ENCODE measurements around the gene HIC1.
"Not testable (repeated sequence)": the region's sequence is repeated elsewhere in the genome, so short reads cannot be mapped to it uniquely, and the experiment has no call there.

The HIC1 gene

GRCh38 chr17:2054512-2055291, at the start of gene HIC1:
TSS of gene HIC1 (plus strand) at chr17:2055103. CDS start at chr17:2056691, 1,588 bp downstream.
- DNase-seq (ENCODE audit: low read depth in 3 of 3) = peak; percentile 57 to 71 (median 71)

- DNase-seq (ENCODE audit: low read depth in 3 of 3) = no peak
Observed at GRCh38 chr17:2008332-2009126, 46.4 kb upstream of the HIC1 start.

GRCh38 chr17:2009737-2010136, 45.2 kb upstream of the HIC1 start:
- DNase-seq (ENCODE audit: low read depth in 3 of 3) = no peak

- DNase-seq (ENCODE audit: low read depth in 3 of 3) = no peak
Observed at GRCh38 chr17:2011411-2012371, 43.2 kb upstream of the HIC1 start.

GRCh38 chr17:2012499-2012898, 42.4 kb upstream of the HIC1 start:
- DNase-seq (ENCODE audit: low read depth in 3 of 3) = no peak

- not testable (repeated sequence) for DNase-seq (ENCODE audit: low read depth in 3 of 3)
Observed at GRCh38 chr17:2013220-2013993, 41.5 kb upstream of the HIC1 start.

GRCh38 chr17:2013994-2014317, 40.9 kb upstream of the HIC1 start:
- DNase-seq (ENCODE audit: low read depth in 3 of 3) = no peak

- DNase-seq (ENCODE audit: low read depth in 3 of 3) = no peak
Observed at GRCh38 chr17:2015314-2015713, 39.6 kb upstream of the HIC1 start.

GRCh38 chr17:2016494-2016893, 38.4 kb upstream of the HIC1 start:
- no peak for DNase-seq (ENCODE audit: low read depth in 3 of 3)

- no peak for DNase-seq (ENCODE audit: low read depth in 3 of 3)
Observed at GRCh38 chr17:2017274-2017941, 37.5 kb upstream of the HIC1 start.

- DNase-seq (ENCODE audit: low read depth in 3 of 3) = no peak
Observed at GRCh38 chr17:2018716-2019510, 36.0 kb upstream of the HIC1 start.

- no peak for DNase-seq (ENCODE audit: low read depth in 3 of 3)
Observed at GRCh38 chr17:2019723-2020122, 35.2 kb upstream of the HIC1 start.

- DNase-seq (ENCODE audit: low read depth in 3 of 3) = no peak
Observed at GRCh38 chr17:2020721-2021120, 34.2 kb upstream of the HIC1 start.

GRCh38 chr17:2022647-2023240, 32.2 kb upstream of the HIC1 start:
- no peak for DNase-seq (ENCODE audit: low read depth in 3 of 3)

GRCh38 chr17:2023256-2023655, 31.6 kb upstream of the HIC1 start:
- no peak for DNase-seq (ENCODE audit: low read depth in 3 of 3)

- no peak for DNase-seq (ENCODE audit: low read depth in 3 of 3)
Observed at GRCh38 chr17:2023692-2024571, 31.0 kb upstream of the HIC1 start.

- DNase-seq (ENCODE audit: low read depth in 3 of 3) = no peak
Observed at GRCh38 chr17:2024572-2025219, 30.2 kb upstream of the HIC1 start.

- DNase-seq (ENCODE audit: low read depth in 3 of 3) = peak in 2 of 3 experiments; percentile 62 to 73
Observed at GRCh38 chr17:2025220-2025621, 29.7 kb upstream of the HIC1 start, which contains the start of gene RTN4RL1. TSS of gene RTN4RL1 (minus strand) at chr17:2025334. CDS start at chr17:2024865, 469 bp downstream.
